Neuron (in vitro differentiated cells): ENCODE results near the gene C6orf52.
"Not testable (repeated sequence)": the region's sequence is repeated elsewhere in the genome, so short reads cannot be mapped to it uniquely, and the experiment has no call there.

Experiments
- H2AFZ ChIP-seq: one replicate; pipeline ENCODE4 v1.6.1; 2013; ENCODE audit warnings: low read depth, mild to moderate bottlenecking, inconsistent platforms, low read length, moderate library complexity
- H3K27me3 ChIP-seq: one replicate; pipeline ENCODE4 v1.6.1; 2013; ENCODE audit warnings: low read length; ENCODE audit not compliant: insufficient read depth
- H3K36me3 ChIP-seq: one replicate; pipeline ENCODE4 v1.6.1; 2013; ENCODE audit warnings: low read length; ENCODE audit not compliant: insufficient read depth
- H3K4me1 ChIP-seq: one replicate; pipeline ENCODE4 v1.6.1; 2013; ENCODE audit warnings: low read length; ENCODE audit not compliant: insufficient read depth
- H3K4me3 ChIP-seq: 2 replicates; pipeline ENCODE4 v1.5.1; 2013; ENCODE audit warnings: mild to moderate bottlenecking, low read length, moderate library complexity
- H3K9me3 ChIP-seq: one replicate; pipeline ENCODE4 v1.6.1; 2013; ENCODE audit warnings: low read length

Gene C6orf52

DNA sequence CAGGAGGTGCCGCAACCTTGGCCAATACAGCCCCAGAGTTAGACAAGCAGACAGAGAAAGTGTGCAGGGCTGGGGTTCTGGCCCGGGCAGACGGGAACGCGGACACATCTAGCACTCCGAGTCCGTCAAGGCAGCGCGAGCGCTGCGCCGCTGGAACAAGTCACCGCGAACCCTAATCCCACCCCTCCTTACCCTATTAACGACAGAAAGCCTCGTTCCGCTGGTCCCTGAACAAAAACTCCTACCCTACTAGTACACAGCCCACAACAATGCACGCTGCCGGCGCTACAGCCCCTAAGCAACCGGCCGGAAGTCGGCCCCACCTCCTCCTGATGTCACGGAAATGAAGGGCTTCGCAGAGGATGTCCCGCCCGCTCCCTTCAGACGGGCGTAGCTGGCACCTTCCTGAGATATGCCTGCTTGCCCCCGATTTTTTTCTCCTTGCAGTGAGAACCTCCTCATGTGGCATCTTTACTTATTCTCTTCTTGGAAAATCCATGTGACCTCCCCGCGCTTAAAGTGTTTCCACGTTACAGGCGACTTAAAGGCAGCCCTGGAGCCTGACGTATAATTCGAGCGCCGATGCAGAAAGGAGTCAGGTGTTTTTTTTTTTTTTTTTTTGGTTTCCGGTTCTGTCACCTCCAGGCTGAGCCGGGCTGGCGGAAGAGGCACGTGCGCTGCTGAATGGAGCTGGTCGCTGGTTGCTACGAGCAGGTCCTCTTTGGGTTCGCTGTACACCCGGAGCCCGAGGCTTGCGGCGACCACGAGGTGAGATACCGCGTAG, at the start of gene C6orf52, which contains the start of gene PAK1IP1:
TSS of gene C6orf52 (minus strand) at position 315 of the 784 bp plus-strand sequence. CDS start 7,066 bp downstream, outside the sequence.
TSS of gene PAK1IP1 (plus strand) at position 671 of the 784 bp plus-strand sequence. CDS start at position 685, 14 bp downstream.
- H3K36me3 ChIP-seq = peaks cover 23% of the 10 kb centered on the region
- no peaks in the 10 kb centered on the region for H3K9me3 ChIP-seq
- no peaks in the 10 kb centered on the region for H3K27me3 ChIP-seq
- H2AFZ ChIP-seq = peak within 1 kb of the TSS; percentile 57
- H3K4me3 ChIP-seq = peak within 1 kb of the TSS; percentile 87
- H3K4me1 ChIP-seq = peaks cover 18% of the 10 kb centered on the region

GRCh38 chr6:10743515-10743914, 49.1 kb upstream of the C6orf52 start:
- Histone ChIP-seq H3K4me1 (peaks cover 11% of the 10 kb centered on the region), H3K9me3 (no peaks in the 10 kb centered on the region), H2AFZ (no peak overlapping the region), H3K36me3 (no peaks in the 10 kb centered on the region), H3K27me3 (no peaks in the 10 kb centered on the region), H3K4me3 (no peak overlapping the region)

- H3K27me3 ChIP-seq = no peaks in the 10 kb centered on the region
- no peak overlapping the region for H3K4me3 ChIP-seq
- H3K9me3 ChIP-seq = no peaks in the 10 kb centered on the region
- H3K4me1 ChIP-seq = peaks cover 7% of the 10 kb centered on the region
- H2AFZ ChIP-seq = no peak overlapping the region
- H3K36me3 ChIP-seq = no peaks in the 10 kb centered on the region
Measured at GRCh38 chr6:10742251-10742650, 47.8 kb upstream of the C6orf52 start.

GRCh38 chr6:10741643-10742042, 47.2 kb upstream of the C6orf52 start:
- not testable (repeated sequence) for H3K27me3 ChIP-seq, H3K36me3 ChIP-seq, H3K9me3 ChIP-seq, H3K4me3 ChIP-seq, H3K4me1 ChIP-seq, H2AFZ ChIP-seq

- Histone ChIP-seq H3K36me3 (no peaks in the 10 kb centered on the region), H2AFZ (no peak overlapping the region), H3K4me1 (no peaks in the 10 kb centered on the region), H3K9me3 (no peaks in the 10 kb centered on the region), H3K27me3 (no peaks in the 10 kb centered on the region), H3K4me3 (no peak overlapping the region)
Measured at GRCh38 chr6:10740061-10740460, 45.6 kb upstream of the C6orf52 start.

- Histone ChIP-seq H2AFZ (no peak overlapping the region), H3K4me1 (no peaks in the 10 kb centered on the region), H3K4me3 (no peak overlapping the region), H3K27me3 (no peaks in the 10 kb centered on the region), H3K36me3 (peaks cover 10% of the 10 kb centered on the region), H3K9me3 (no peaks in the 10 kb centered on the region)
Measured at GRCh38 chr6:10736731-10737130, 42.3 kb upstream of the C6orf52 start.

DNA sequence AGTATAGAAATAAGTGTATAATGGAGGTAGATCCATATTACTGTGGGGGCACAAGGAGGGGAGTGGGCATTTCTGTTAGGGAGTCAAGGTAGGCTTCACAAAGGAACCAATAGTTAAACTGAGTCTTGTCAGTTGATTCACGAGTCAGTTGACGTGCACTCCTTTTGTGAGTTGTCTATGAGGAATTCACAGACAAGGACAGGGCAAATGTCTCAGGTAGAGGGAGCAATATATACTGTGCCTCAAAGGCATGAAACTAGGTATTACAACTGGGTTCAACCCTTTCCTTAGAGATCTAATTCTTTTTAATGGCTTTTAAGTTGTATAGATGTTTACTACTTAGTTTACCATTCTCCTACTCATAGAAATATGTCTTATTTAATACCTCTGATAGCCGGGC, 39.4 kb upstream of the C6orf52 start:
- H2AFZ ChIP-seq = no peak overlapping the region
- no peaks in the 10 kb centered on the region for H3K9me3 ChIP-seq
- no peaks in the 10 kb centered on the region for H3K4me1 ChIP-seq
- no peak overlapping the region for H3K4me3 ChIP-seq
- no peaks in the 10 kb centered on the region for H3K27me3 ChIP-seq
- peaks cover 27% of the 10 kb centered on the region for H3K36me3 ChIP-seq

DNA sequence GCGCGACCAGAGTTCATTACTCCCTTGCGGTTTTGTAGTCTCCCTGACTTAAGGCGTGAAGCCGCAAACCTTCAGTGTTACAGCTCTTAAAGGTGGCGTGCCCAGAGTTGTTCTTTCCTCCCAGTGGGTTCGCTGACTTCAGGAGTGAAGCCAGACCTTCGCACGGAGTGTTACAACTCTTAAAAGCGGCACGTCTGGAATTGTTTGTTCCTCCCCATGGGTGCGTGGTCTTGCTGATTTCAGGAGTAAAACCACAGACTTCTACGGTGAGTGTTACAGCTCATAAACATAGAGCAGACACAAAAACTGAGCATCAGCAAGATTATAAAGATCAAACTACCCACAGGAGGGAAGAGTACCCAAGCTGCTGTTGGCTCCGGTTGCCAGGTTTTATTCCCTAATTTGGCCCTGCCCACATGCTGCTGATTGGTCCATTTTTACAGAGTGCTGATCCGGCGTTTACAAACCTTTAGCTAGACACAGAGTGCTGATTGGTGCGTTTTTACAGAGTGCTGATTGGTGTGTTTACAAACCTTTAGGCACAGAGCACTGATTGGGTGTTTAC, 38.8 kb upstream of the C6orf52 start:
- Histone ChIP-seq H3K4me3 (no peak overlapping the region), H3K4me1 (no peaks in the 10 kb centered on the region), H3K36me3 (peaks cover 34% of the 10 kb centered on the region)

DNA sequence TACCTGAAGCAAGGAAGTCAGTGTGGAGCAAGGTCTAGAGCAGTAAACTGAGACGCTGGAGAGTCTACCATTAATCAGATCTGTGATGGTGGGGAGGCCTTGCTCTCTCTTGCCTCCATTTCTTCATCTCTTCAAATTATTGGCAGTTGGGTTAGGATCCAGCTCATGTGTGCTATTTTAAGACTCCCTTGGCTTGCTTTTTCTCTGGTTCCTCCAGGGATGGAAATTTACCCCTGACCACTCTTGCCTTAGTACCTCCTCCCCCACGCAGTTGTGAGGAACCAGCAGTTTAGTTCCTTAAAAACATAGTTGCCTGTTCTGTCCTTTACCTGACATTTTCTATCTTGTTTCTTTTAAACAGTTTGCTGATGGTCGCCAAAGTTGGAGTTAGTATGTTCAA, 35.8 kb upstream of the C6orf52 start:
- H3K4me1 ChIP-seq = no peaks in the 10 kb centered on the region
- peaks cover 53% of the 10 kb centered on the region for H3K36me3 ChIP-seq
- H3K9me3 ChIP-seq = no peaks in the 10 kb centered on the region
- H2AFZ ChIP-seq = no peak overlapping the region
- no peak overlapping the region for H3K4me3 ChIP-seq
- no peaks in the 10 kb centered on the region for H3K27me3 ChIP-seq

More for the DNA sequence above, 38.8 kb upstream of the C6orf52 start:
- no peaks in the 10 kb centered on the region for H3K9me3 ChIP-seq
- H3K27me3 ChIP-seq = no peaks in the 10 kb centered on the region
- no peak overlapping the region for H2AFZ ChIP-seq

- Histone ChIP-seq H3K36me3 (peaks cover 47% of the 10 kb centered on the region), H3K27me3 (no peaks in the 10 kb centered on the region), H3K4me1 (peaks cover 18% of the 10 kb centered on the region), H3K9me3 (no peaks in the 10 kb centered on the region), H3K4me3 (no peak overlapping the region), H2AFZ (no peak overlapping the region)
Measured at GRCh38 chr6:10725716-10726115, 31.3 kb upstream of the C6orf52 start.

- peaks cover 40% of the 10 kb centered on the region for H3K36me3 ChIP-seq
- peaks cover 18% of the 10 kb centered on the region for H3K4me1 ChIP-seq
- no peak overlapping the region for H3K4me3 ChIP-seq
Measured at GRCh38 chr6:10725044-10725443, 30.6 kb upstream of the C6orf52 start.

DNA sequence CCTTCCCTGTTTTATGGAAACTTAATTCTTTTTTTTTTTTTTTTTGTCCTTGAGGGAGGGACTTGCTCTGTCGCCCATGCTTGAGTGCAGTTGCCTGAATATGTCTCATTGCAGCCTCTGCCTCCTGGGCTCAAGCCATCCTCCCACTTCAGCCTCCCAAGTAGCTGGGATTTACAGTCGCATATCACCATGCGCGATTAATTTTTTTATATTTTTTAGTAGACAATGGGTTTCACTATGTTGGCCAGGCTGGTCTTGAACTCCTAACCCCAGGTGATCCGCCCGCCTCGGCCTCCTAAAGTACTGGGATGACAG, 29.1 kb upstream of the C6orf52 start:
- peaks cover under 1% of the 10 kb centered on the region for H3K9me3 ChIP-seq
- no peaks in the 10 kb centered on the region for H3K27me3 ChIP-seq
- H3K36me3 ChIP-seq = peaks cover 29% of the 10 kb centered on the region
- peaks cover 18% of the 10 kb centered on the region for H3K4me1 ChIP-seq
- peak overlapping the region; percentile 68 for H2AFZ ChIP-seq
- H3K4me3 ChIP-seq = peak overlapping the region; percentile 92

More at GRCh38 chr6:10725044-10725443, 30.6 kb upstream of the C6orf52 start:
- H2AFZ ChIP-seq = no peak overlapping the region
- no peaks in the 10 kb centered on the region for H3K27me3 ChIP-seq
- H3K9me3 ChIP-seq = no peaks in the 10 kb centered on the region

DNA sequence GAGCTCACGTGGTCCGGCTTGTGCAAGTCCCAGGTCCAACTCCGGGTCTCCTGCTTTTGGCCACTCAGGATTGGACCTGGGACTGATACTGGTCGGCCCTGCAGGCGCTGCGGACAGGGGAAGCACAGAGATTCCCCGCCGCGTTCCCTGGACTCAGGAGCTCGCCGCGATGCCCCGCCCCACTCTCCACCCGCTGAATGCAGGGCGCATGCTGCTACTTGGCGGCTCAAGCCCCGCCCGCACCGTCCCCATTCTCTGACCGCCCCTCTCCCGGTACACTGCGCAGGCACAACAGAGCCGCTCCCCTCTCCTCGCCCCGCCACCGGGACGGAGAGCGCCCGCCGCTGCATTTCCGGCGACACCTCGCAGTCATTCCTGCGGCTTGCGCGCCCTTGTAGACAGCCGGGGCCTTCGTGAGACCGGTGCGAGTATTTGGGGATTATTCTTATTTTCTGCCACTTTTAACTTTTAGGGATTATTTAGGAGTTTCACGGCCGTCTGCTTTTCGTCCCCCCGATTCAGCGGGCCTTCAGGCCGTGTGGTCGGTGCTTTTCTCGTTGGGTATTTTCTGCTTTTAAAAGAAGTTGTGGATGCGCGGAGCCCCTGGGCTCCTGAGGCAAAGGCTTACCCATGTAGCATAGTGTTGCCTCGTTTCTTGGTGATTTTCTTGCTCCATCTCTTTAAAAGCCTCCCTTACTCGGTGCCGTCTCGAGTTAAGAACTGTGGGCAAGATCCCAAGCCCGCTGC, 28.6 kb upstream of the C6orf52 start, which contains the start of gene TMEM14C:
TSS of gene TMEM14C (plus strand) at position 251 of the 747 bp plus-strand sequence. CDS start 1,544 bp downstream, outside the sequence.
- peak within 1 kb of the TSS; percentile 92 for H3K4me3 ChIP-seq
- peak within 1 kb of the TSS; percentile 68 for H2AFZ ChIP-seq
- H3K36me3 ChIP-seq = peaks cover 24% of the 10 kb centered on the region
- peaks cover 5% of the 10 kb centered on the region for H3K9me3 ChIP-seq
- H3K27me3 ChIP-seq = no peaks in the 10 kb centered on the region
- H3K4me1 ChIP-seq = peaks cover 18% of the 10 kb centered on the region
